WI38 (cell line): ENCODE measurements around the gene AACS.
"Not testable (repeated sequence)": the region's sequence is repeated elsewhere in the genome, so short reads cannot be mapped to it uniquely, and the experiment has no call there.

Source experiments
- H3K4me3 ChIP-seq: 2 replicates; pipeline ENCODE4 v1.5.1; 2011; ENCODE audit warnings: low read depth, mild to moderate bottlenecking, control low read depth, low read length
- TF ChIP-seq, protein P1 (sequence below): IDR thresholded peaks from 2 replicates; pipeline ENCODE4 v1.5.1; 2012; ENCODE audit warnings: low read depth, mild to moderate bottlenecking, control low read depth, low read length

AACS gene

DNA sequence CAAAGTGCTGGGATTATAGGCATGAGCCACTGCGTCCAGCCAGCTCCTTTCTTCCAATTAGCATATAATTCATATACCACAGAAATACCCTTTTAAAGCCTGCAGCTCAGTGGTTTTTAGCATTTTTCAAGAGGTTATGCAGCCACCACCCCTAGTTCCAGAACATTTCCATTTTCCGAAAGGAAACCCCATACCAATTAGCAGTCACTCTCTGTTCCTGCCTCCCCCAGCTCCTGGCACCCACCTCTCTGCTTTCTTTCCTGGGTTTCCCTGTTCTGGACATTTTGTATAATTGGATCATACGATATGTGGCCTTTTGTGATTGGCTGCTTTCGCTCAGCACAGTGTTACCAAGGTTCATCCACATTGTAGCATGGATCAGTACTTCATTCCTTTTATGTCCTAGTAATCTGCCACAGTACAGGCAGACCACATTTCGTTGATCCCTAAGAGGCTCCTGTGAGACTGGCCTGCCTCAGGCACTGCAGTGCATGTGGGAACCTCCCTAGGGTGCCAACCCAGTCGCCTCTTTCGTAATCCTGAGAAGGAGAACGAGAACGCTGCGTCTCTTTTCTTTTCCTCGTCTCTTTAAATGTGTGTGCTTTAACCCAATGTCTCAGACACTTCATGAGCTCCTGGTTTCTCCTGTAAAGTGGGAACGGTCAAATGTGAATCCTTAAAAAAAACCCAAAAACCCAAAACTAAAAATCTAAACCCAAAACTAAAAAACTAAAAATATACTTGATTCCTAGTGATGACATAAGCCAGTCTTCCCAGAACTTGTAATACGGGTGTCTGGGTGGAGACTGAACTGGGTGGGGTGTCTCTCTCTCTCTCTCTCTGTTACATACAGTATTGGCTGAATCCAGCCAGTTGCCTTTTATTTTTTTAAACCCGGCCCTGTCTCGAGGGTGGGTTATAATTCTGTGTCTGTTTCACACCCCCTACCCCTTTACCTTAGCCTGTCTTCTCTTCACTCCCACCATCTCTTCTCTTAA is 14.7 kb downstream of the AACS start:
- TF ChIP-seq, protein P1, sequence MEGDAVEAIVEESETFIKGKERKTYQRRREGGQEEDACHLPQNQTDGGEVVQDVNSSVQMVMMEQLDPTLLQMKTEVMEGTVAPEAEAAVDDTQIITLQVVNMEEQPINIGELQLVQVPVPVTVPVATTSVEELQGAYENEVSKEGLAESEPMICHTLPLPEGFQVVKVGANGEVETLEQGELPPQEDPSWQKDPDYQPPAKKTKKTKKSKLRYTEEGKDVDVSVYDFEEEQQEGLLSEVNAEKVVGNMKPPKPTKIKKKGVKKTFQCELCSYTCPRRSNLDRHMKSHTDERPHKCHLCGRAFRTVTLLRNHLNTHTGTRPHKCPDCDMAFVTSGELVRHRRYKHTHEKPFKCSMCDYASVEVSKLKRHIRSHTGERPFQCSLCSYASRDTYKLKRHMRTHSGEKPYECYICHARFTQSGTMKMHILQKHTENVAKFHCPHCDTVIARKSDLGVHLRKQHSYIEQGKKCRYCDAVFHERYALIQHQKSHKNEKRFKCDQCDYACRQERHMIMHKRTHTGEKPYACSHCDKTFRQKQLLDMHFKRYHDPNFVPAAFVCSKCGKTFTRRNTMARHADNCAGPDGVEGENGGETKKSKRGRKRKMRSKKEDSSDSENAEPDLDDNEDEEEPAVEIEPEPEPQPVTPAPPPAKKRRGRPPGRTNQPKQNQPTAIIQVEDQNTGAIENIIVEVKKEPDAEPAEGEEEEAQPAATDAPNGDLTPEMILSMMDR: no peak
- H3K4me3 ChIP-seq: no peak overlapping the region

DNA sequence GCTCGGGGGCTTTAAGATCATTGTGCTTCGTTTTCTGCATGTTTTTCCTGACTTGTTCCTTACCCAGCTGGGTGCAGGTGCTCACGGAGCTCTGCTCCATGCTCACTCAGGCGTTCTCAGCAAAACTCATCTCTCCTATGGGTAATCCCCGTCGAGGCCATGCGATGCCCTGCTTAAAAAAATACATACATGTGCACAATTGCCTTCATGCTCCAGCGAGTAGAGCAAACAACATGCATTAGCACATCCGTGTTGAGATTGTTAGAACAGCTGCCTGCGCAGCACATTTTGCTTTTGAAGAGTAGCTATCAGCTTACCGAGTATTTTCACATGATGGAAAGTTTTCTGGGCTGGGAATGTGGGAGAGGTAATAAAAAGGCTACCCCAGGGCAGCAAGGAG is 16.2 kb downstream of the AACS start:
- H3K4me3 ChIP-seq: no peak overlapping the region
- TF ChIP-seq, protein P1: no peak

DNA sequence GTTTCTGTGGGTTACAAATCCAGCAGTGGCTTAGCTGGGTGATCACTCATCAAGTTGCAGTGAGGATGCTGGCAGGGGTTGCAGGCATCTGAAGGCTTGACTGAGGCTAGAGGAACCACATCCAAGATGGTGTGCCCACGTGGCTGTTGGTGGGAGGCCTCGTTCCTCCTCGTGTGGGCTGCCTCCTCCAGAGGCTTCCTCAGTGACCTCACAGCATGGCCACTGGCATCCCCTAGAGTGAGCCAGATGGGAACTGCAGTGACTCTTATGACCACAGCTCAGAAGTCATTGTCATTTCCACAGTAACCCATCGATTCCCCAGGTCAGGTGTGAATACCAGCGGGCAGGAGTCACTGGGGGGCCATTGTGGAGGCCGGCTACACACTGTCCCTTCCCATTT is 17.8 kb downstream of the AACS start:
- TF ChIP-seq, protein P1: no peak
- no peak overlapping the region for H3K4me3 ChIP-seq

DNA sequence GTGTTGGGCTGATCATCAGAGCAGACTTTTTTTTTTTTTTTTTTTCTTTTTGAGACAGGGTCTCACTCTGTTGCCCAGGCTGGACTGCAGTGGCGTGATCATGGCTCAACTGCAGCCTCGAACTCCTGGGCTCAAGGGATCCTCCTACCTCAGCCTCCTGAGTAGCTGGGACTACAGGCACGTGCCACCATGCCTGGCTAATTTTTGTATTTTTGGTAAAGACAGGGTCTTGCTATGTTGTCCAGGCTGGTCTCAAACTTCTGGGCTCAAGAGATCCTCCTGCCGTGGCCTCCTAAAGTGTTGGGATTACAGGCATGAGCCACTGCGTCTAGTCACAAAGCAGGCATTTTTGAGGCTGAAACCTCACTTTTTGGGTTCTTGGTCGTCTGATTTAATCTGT is 23.0 kb downstream of the AACS start:
- not testable (repeated sequence) for H3K4me3 ChIP-seq

DNA sequence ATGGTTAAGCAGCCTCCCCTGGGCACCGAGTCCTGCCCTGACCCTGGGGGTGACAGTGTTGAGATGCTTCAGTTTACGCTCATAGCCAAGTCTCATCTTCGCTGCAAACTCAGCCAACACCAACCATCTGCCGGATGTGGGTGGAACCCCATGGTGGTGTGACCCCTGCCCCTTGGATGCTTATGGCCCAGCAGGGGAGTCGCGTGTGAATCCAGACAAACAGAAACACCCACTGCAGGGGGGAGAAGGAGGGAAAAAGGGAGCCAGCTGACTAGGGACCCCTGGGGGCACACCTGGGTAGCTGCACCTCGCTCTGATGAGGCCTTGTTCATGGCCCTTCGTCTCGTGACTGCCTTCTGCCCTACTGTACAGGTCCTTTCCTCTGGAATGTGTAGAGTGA is 23.8 kb downstream of the AACS start:
- TF ChIP-seq, protein P1: no peak
- no peak overlapping the region for H3K4me3 ChIP-seq

DNA sequence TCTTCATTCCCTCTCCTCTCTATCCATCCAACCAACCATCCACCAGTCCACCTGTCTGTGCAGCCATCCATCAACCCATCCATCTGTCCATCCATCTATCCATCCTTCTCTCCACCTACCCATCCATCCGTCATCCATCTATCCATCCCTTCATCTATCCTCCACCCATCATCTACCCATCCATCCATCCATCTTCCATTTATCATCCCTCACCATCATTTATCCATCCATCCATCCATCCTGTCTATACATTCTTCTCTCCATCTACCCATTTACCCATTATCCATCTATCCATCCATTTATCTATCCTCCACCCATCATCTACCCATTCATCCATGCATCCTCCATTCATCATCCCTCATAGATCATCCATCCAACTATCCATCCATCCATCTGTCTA is 24.4 kb downstream of the AACS start:
- no peak overlapping the region for H3K4me3 ChIP-seq
- TF ChIP-seq, protein P1: no peak

DNA sequence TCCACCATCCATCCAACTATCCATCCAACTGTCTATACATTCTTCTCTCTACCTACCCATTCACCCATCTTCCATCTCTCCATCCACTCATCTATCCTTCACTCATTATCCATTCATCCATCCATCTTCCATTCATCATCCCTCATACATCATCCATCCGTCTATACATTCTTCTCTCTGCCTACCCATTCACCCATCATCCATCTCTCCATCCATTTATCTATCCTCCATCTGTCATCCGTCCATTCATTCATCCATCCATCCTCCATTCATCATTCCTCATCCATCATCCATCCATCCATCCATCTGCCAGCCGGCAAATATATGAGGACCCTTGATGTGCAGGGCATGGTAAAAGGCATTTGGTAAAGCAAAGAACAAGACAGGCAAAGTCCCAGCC is 25.2 kb downstream of the AACS start:
- H3K4me3 ChIP-seq: no peak overlapping the region
- TF ChIP-seq, protein P1: no peak

DNA sequence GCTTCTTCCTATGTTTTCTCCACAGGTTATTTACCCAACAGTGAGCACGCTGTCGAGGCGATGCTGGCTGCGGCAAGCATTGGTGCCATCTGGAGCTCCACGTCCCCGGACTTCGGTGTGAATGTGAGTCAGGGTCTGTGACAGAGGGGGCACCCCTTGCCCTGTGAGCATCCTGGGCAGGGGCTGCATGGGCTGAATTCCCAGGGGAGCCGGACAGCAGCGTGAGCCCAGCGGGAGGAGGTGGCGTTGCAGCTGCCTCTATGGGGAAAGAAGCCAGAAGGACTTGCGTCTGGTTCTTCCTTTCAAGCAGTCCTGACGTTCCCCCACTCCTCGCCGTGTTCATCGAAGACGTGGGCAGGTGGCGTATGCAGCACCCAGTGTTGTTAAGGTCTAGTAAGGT is 26.2 kb downstream of the AACS start:
- no peak overlapping the region for H3K4me3 ChIP-seq
- TF ChIP-seq, protein P1: no peak
